ENCODE measurements around the gene TRAPPC3L.

GRCh38 chr6:116568821-116569755 lies 23.6 kb upstream of the TRAPPC3L start:
- TF ChIP-seq, protein P1, sequence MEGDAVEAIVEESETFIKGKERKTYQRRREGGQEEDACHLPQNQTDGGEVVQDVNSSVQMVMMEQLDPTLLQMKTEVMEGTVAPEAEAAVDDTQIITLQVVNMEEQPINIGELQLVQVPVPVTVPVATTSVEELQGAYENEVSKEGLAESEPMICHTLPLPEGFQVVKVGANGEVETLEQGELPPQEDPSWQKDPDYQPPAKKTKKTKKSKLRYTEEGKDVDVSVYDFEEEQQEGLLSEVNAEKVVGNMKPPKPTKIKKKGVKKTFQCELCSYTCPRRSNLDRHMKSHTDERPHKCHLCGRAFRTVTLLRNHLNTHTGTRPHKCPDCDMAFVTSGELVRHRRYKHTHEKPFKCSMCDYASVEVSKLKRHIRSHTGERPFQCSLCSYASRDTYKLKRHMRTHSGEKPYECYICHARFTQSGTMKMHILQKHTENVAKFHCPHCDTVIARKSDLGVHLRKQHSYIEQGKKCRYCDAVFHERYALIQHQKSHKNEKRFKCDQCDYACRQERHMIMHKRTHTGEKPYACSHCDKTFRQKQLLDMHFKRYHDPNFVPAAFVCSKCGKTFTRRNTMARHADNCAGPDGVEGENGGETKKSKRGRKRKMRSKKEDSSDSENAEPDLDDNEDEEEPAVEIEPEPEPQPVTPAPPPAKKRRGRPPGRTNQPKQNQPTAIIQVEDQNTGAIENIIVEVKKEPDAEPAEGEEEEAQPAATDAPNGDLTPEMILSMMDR (IDR thresholded peaks at IDR 0.05; ENCODE audit: low read length), result no peak
- TF ChIP-seq EZH2phosphoT487 (IDR thresholded peaks at IDR 0.05; ENCODE audit: low read length), result no peak
- no peak for TF ChIP-seq EZH2 (optimal IDR thresholded peaks at IDR 0.05; ENCODE audit: low read depth, low read length)
